Measurements from ENCODE around the gene BOK. TPM values are rescaled to one million over a fixed set of nuclear protein-coding genes. Genes with fewer than 3 reads are reported as not detected.

The BOK gene
- polyA plus RNA-seq, 3 donors: 0.05 TPM; not detected in 2

GRCh38 chr2:241582328-241582727 lies 23.8 kb downstream of the BOK start:
- Mint-ChIP-seq H3K36me3 (peaks cover 51 to 67% of the 10 kb centered on the region in 2 donors), H3K9me3 (peaks cover 29 to 62% (median 49%) of the 10 kb centered on the region in 7 donors), H3K27me3 (ENCODE audit: low read depth in 3 of 3) (no peaks in the 10 kb centered on the region), H3K4me1 (no peaks in the 10 kb centered on the region), H3K4me3 (no peak overlapping the region), H3K27ac (no peak overlapping the region)
- Histone ChIP-seq H3K27ac (ENCODE audit: low read depth in 1 of 2, low read length in 2 of 2) (no peak overlapping the region), H3K9me3 (replicated peaks in 1 of 2; ENCODE audit: control insufficient read depth in 1 of 2, insufficient read depth in 1 of 2, low read length in 2 of 2) (peaks cover 42 to 70% of the 10 kb centered on the region in 2 donors), H3K9ac (ENCODE audit: insufficient read depth, low read length, poor library complexity, severe bottlenecking) (no peak overlapping the region), H3K79me2 (ENCODE audit: insufficient read depth, low read length) (no peaks in the 10 kb centered on the region), H3K27me3 (ENCODE audit: control insufficient read depth in 2 of 2, insufficient read depth in 2 of 2, low read length in 2 of 2) (no peaks in the 10 kb centered on the region), H2AFZ (ENCODE audit: insufficient read depth, low read depth, low read length, poor library complexity, severe bottlenecking) (no peak overlapping the region), H3K4me2 (replicated peaks; ENCODE audit: extremely low read depth, low read length, poor library complexity, severe bottlenecking) (no peak overlapping the region), H3K4me1 (ENCODE audit: control insufficient read depth in 1 of 2, insufficient read depth in 2 of 2, low read length in 2 of 2) (no peaks in the 10 kb centered on the region), H3K4me3 (replicated peaks in 1 of 3; ENCODE audit: low read depth in 2 of 3, low read length in 3 of 3) (no peak overlapping the region), H3K36me3 (replicated peaks in 1 of 2; ENCODE audit: control insufficient read depth in 1 of 2, insufficient read depth in 2 of 2, low read length in 2 of 2) (peaks cover 22 to 55% of the 10 kb centered on the region in 2 donors), H4K20me1 (ENCODE audit: insufficient read depth, low read length) (no peaks in the 10 kb centered on the region)
- no peak for DNase-seq
- TF ChIP-seq CTCF (IDR thresholded peaks at IDR 0.05): no peak
- 100% methylated on average over 1 of the region's 8 CpGs for WGBS (ENCODE audit: insufficient coverage)
- intact Hi-C loops (cut with micrococcal nuclease): no loop called here

DNA sequence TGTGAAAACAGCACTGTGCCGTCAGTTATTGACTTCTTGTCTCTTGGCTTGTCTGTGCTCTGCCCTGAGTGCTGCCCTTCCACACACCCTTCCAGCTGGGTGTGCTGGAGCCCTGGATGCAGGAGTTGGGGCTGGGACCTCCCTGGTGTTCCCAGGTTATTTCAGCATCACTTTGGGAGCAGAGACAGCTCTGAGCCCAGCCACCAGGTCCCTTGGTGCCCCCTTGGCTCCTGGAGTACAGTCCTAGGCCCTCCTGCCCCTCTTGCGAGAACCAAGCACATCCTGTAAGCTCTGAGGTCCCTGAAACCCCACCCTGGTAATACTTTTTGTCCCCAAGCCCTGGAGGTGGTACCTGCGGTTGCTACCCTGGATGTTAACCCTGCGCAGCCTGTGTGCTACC lies 24.3 kb downstream of the BOK start:
- Histone ChIP-seq H4K20me1 (ENCODE audit: insufficient read depth, low read length) (no peaks in the 10 kb centered on the region), H3K27me3 (ENCODE audit: control insufficient read depth in 2 of 2, insufficient read depth in 2 of 2, low read length in 2 of 2) (no peaks in the 10 kb centered on the region), H3K36me3 (replicated peaks in 1 of 2; ENCODE audit: control insufficient read depth in 1 of 2, insufficient read depth in 2 of 2, low read length in 2 of 2) (peaks cover 22 to 60% of the 10 kb centered on the region in 2 donors), H3K9ac (ENCODE audit: insufficient read depth, low read length, poor library complexity, severe bottlenecking) (no peak overlapping the region), H3K9me3 (replicated peaks in 1 of 2; ENCODE audit: control insufficient read depth in 1 of 2, insufficient read depth in 1 of 2, low read length in 2 of 2) (peaks cover 46 to 75% of the 10 kb centered on the region in 2 donors), H3K4me3 (replicated peaks in 1 of 3; ENCODE audit: low read depth in 2 of 3, low read length in 3 of 3) (no peak overlapping the region), H3K27ac (ENCODE audit: low read depth in 1 of 2, low read length in 2 of 2) (no peak overlapping the region), H3K4me1 (ENCODE audit: control insufficient read depth in 1 of 2, insufficient read depth in 2 of 2, low read length in 2 of 2) (no peaks in the 10 kb centered on the region), H3K4me2 (replicated peaks; ENCODE audit: extremely low read depth, low read length, poor library complexity, severe bottlenecking) (no peak overlapping the region), H3K79me2 (ENCODE audit: insufficient read depth, low read length) (no peaks in the 10 kb centered on the region), H2AFZ (ENCODE audit: insufficient read depth, low read depth, low read length, poor library complexity, severe bottlenecking) (no peak overlapping the region)
- WGBS (ENCODE audit: insufficient coverage): 100% methylated on average over 3 of the region's 4 CpGs
- intact Hi-C loops (cut with micrococcal nuclease): no loop called here
- no peaks in the 10 kb centered on the region for H3K4me1 Mint-ChIP-seq
- peaks cover 33 to 66% (median 54%) of the 10 kb centered on the region in 7 donors for H3K9me3 Mint-ChIP-seq
- H3K4me3 Mint-ChIP-seq: no peak overlapping the region
- H3K27me3 Mint-ChIP-seq (ENCODE audit: low read depth in 3 of 3): no peaks in the 10 kb centered on the region
- no peak overlapping the region for H3K27ac Mint-ChIP-seq
- DNase-seq: no peak
- peaks cover 54 to 72% of the 10 kb centered on the region in 2 donors for H3K36me3 Mint-ChIP-seq
- TF ChIP-seq CTCF (IDR thresholded peaks at IDR 0.05): no peak
